GM12873 (cell line): ENCODE data around the gene RBMS3.

Experiments used
- CTCF ChIP-seq: IDR thresholded peaks from 2 replicates; pipeline ENCODE4 v1.5.1; 2012; ENCODE audit warnings: low read depth, mild to moderate bottlenecking, moderate library complexity, low read length, control low read depth; ENCODE audit not compliant: insufficient read depth; ENCODE audit errors: missing control alignments

Gene RBMS3

DNA sequence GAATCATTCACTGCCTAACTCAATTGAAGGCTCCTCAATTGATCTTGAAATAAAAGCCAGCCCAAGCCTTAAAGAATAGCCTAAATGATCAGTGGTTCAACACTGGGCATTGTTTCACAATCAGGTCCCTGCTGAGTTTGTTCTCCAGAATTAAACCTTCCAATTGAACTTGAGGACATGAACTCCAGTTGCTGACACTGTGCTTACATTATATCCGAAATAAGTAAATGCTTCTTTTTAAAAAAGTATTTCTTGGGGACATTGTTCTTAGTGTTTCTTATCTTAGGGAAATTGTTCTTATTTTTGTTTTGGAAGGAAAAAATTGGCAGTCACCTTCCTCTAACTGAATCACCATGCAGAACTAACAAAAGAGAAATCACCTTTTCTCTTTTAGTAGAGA is 450.2 kb downstream of the RBMS3 start:
- no peak for TF ChIP-seq CTCF

GRCh38 chr3:29741231-29741630 is 460.4 kb downstream of the RBMS3 start:
- no peak for TF ChIP-seq CTCF

DNA sequence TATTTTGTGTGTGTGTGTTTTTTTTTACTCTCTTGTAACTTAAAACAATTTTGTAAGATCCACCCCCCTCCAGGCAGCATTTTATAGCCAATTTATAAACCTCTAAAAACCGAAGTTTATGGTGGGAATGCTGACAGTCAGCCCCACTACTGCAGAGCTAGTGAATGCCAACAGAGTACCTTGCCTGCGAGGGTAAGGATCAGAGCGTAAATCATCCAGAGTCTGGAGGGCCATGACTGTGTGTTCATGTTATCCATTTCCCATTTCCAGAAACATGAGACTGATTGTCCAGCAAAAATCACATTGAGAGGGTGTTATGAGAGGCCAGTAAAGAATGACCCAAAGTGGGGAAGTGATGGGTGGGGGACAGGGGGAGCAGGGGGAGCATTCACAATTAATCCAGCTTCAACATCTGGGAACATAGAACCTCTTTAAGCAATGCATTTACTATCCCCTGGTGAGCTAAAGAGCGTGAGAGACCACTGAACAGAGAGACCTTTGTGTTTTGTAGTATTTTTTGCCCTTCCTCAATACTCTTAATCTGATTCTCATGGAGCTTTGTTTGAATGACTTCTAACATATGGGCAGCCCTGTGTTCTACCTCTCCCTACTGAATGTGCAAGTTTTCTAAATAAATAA is 464.5 kb downstream of the RBMS3 start:
- TF ChIP-seq CTCF, result no peak

GRCh38 chr3:29746163-29746760 is 465.4 kb downstream of the RBMS3 start:
- TF ChIP-seq CTCF, result no peak

- TF ChIP-seq CTCF, result no peak
Measured at GRCh38 chr3:29747991-29748390, 467.1 kb downstream of the RBMS3 start.

- no peak for TF ChIP-seq CTCF
Measured at GRCh38 chr3:29751647-29752314, 470.9 kb downstream of the RBMS3 start.

- TF ChIP-seq CTCF, result no peak
Measured at GRCh38 chr3:29754346-29754745, 473.5 kb downstream of the RBMS3 start.
